RWPE2 (cell line): ENCODE data around the gene GRHL1.

ENCODE experiments used
- ATAC-seq: fragments of 200-7000 bp; cut with Tn5 transposase; 3 replicates; pipeline ENCODE4 v1.9.1; 2021; ENCODE audit warnings: low read depth
- DNase-seq: peaks from one replicate; pipeline ENCODE4 v3.0.0-alpha.2; 2020; ENCODE audit warnings: low spot score
- H3K27ac ChIP-seq: fragments of 450-650 bp; 2 replicates; pipeline ENCODE4 v1.5.1; 2017; ENCODE audit warnings: mild to moderate bottlenecking; ENCODE audit not compliant: poor library complexity, severe bottlenecking
- H3K27me3 ChIP-seq: fragments of 250-450 bp; sonication (Bioruptor Pico); 2 replicates; pipeline ENCODE4 v1.5.1; 2021; ENCODE audit warnings: mild to moderate bottlenecking, moderate library complexity; ENCODE audit not compliant: insufficient read depth, poor library complexity, severe bottlenecking
- H3K36me3 ChIP-seq: fragments of 250-450 bp; sonication (Bioruptor Pico); 2 replicates; pipeline ENCODE4 v1.5.1; 2020; ENCODE audit warnings: low read depth, mild to moderate bottlenecking, moderate library complexity
- H3K4me1 ChIP-seq: fragments of 250-450 bp; sonication (Bioruptor Pico); 2 replicates; pipeline ENCODE4 v1.5.1; 2021; ENCODE audit warnings: mild to moderate bottlenecking, moderate library complexity; ENCODE audit not compliant: insufficient read depth, poor library complexity, severe bottlenecking
- H3K4me3 ChIP-seq: fragments of 250-450 bp; sonication (Bioruptor Pico); 2 replicates; pipeline ENCODE4 v1.5.1; 2021; ENCODE audit warnings: mild to moderate bottlenecking, moderate library complexity; ENCODE audit not compliant: severe bottlenecking
- H3K9me3 ChIP-seq: fragments of 250-450 bp; sonication (Bioruptor Pico); 2 replicates; pipeline ENCODE4 v1.5.1; 2021; ENCODE audit warnings: mild to moderate bottlenecking, moderate library complexity; ENCODE audit not compliant: severe bottlenecking
- TF ChIP-seq, protein P1 (sequence below): fragments of 450-650 bp; IDR thresholded peaks from one replicate; pipeline ENCODE4 v1.5.1; 2017; ENCODE audit warnings: mild to moderate bottlenecking, moderate library complexity; ENCODE audit not compliant: poor library complexity, severe bottlenecking

GRHL1 gene

DNA sequence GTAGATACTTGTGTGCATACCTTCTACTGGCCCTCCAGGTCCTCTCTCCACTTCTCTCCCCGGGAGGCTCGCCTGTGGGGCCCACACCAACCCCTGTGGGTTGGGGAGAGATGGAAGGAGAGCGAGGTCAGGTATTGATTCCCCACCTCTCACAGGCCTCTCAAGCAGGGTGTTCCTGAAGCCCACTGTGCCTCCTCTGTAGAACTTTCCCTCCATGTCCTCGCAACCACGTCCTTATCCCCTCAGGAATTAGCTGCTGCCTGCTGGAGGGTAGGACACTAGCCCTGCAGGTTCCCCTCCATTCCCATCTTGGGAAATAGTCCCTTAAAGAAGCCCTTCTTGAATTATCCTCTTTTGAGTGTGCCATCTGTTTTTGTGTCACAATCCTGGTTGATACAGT, 52.9 kb downstream of the GRHL1 start:
- Histone ChIP-seq H3K36me3 (no peaks in the 10 kb centered on the region), H3K27me3 (no peaks in the 10 kb centered on the region), H3K27ac (no peak overlapping the region), H3K9me3 (no peaks in the 10 kb centered on the region), H3K4me3 (no peak overlapping the region), H3K4me1 (no peaks in the 10 kb centered on the region)
- no peak for ATAC-seq
- TF ChIP-seq, protein P1, sequence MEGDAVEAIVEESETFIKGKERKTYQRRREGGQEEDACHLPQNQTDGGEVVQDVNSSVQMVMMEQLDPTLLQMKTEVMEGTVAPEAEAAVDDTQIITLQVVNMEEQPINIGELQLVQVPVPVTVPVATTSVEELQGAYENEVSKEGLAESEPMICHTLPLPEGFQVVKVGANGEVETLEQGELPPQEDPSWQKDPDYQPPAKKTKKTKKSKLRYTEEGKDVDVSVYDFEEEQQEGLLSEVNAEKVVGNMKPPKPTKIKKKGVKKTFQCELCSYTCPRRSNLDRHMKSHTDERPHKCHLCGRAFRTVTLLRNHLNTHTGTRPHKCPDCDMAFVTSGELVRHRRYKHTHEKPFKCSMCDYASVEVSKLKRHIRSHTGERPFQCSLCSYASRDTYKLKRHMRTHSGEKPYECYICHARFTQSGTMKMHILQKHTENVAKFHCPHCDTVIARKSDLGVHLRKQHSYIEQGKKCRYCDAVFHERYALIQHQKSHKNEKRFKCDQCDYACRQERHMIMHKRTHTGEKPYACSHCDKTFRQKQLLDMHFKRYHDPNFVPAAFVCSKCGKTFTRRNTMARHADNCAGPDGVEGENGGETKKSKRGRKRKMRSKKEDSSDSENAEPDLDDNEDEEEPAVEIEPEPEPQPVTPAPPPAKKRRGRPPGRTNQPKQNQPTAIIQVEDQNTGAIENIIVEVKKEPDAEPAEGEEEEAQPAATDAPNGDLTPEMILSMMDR: no peak
- DNase-seq: no peak

DNA sequence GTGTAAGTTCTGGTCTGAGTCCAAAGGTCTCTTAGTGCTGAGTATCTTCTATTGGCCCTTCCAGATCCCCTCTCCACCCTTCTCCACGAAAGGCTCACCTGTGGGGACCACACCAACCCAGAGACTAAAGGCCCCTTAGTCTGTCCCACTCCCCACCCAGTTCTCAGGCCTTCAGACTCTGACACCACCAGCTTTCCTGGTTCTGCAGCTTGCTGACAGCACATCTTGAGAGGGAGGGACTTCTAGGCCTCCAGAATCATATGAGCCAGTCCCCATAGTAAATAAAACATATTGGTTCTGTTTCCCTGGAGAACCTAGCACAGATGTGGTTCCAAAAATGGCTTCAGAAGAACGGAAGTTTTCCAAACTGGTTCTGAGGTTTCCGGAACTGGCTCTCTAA, 53.3 kb downstream of the GRHL1 start:
- TF ChIP-seq, protein P1: no peak
- no peaks in the 10 kb centered on the region for H3K9me3 ChIP-seq
- no peaks in the 10 kb centered on the region for H3K4me1 ChIP-seq
- H3K4me3 ChIP-seq: no peak overlapping the region
- no peak for DNase-seq
- H3K36me3 ChIP-seq: no peaks in the 10 kb centered on the region
- ATAC-seq: no peak
- no peak overlapping the region for H3K27ac ChIP-seq
- no peaks in the 10 kb centered on the region for H3K27me3 ChIP-seq

- no peaks in the 10 kb centered on the region for H3K9me3 ChIP-seq
- H3K27ac ChIP-seq: no peak overlapping the region
- H3K4me1 ChIP-seq: no peaks in the 10 kb centered on the region
- no peak for DNase-seq
- no peaks in the 10 kb centered on the region for H3K27me3 ChIP-seq
- H3K36me3 ChIP-seq: no peaks in the 10 kb centered on the region
- TF ChIP-seq, protein P1: no peak
- ATAC-seq: no peak
- no peak overlapping the region for H3K4me3 ChIP-seq
These were observed 54.2 kb downstream of the GRHL1 start for GRCh38 chr2:10005461-10006235.

GRCh38 chr2:10006236-10007161, 55.0 kb downstream of the GRHL1 start:
- ATAC-seq: 0 out of 3 replicates have a peak, but pooled peaks have one; percentile 27
- Histone ChIP-seq H3K36me3 (no peaks in the 10 kb centered on the region), H3K9me3 (no peaks in the 10 kb centered on the region), H3K4me3 (no peak overlapping the region), H3K27ac (no peak overlapping the region), H3K4me1 (no peaks in the 10 kb centered on the region), H3K27me3 (no peaks in the 10 kb centered on the region)
- TF ChIP-seq, protein P1: no peak
- DNase-seq: no peak
